Natural killer cell (primary cell): ENCODE results near the gene BRAT1. TPM values are rescaled to one million over a fixed set of nuclear protein-coding genes. Genes with fewer than 3 reads are reported as not detected.

ENCODE experiments used
- ATAC-seq, 3 donors: fragments of 150-1000 bp in 2 of 3; fragments of 200-7000 bp in 1 of 3; cut with Tn5 transposase; 1 replicate in 1 of 3; 2 replicates in 2 of 3; pipeline ENCODE4 v1.10.0; 2021; ENCODE audit warnings: mild to moderate bottlenecking in 2 of 3, moderate library complexity in 2 of 3
- DNase-seq, 2 donors: peaks; one replicate each; pipeline versions ENCODE4 v3.0.0 to v3.0.0-alpha.2; 2013 to 2021; ENCODE audit warnings: mixed read lengths in 1 of 2
- H3K27ac ChIP-seq: one replicate; pipeline ENCODE4 v1.5.1; 2013; ENCODE audit warnings: mild to moderate bottlenecking, low read length
- H3K27me3 ChIP-seq: one replicate; pipeline ENCODE4 v1.6.1; 2013; ENCODE audit warnings: low read length; ENCODE audit not compliant: control insufficient read depth, insufficient read depth
- H3K36me3 ChIP-seq: one replicate; pipeline ENCODE4 v1.6.1; 2013; ENCODE audit warnings: low read length; ENCODE audit not compliant: control insufficient read depth, insufficient read depth
- H3K4me1 ChIP-seq: one replicate; pipeline ENCODE4 v1.6.1; 2013; ENCODE audit warnings: low read length; ENCODE audit not compliant: control insufficient read depth, insufficient read depth
- H3K4me3 ChIP-seq: one replicate; pipeline ENCODE4 v1.5.1; 2013; ENCODE audit warnings: low read length
- H3K9me3 ChIP-seq: one replicate; pipeline ENCODE4 v1.6.1; 2013; ENCODE audit warnings: low read length; ENCODE audit not compliant: control insufficient read depth, insufficient read depth
- H3K27ac Mint-ChIP-seq, 2 donors: one replicate each; pipeline ENCODE4 v1.8.0; 2022; ENCODE audit warnings: mild to moderate bottlenecking in 2 of 2, mixed read lengths in 2 of 2, moderate library complexity in 1 of 2
- H3K27me3 Mint-ChIP-seq, 2 donors: one replicate each; pipeline ENCODE4 v1.8.0; 2022; ENCODE audit warnings: low read depth in 2 of 2, mixed read lengths in 2 of 2
- H3K36me3 Mint-ChIP-seq: one replicate; pipeline ENCODE4 v1.8.0; 2022; ENCODE audit warnings: mixed read lengths
- H3K4me1 Mint-ChIP-seq, 2 donors: one replicate each; pipeline ENCODE4 v1.8.0; 2022; ENCODE audit warnings: mixed read lengths in 2 of 2
- H3K4me3 Mint-ChIP-seq: one replicate; pipeline ENCODE4 v1.8.0; 2022; ENCODE audit warnings: mild to moderate bottlenecking, moderate library complexity, mixed read lengths
- H3K9me3 Mint-ChIP-seq, 2 donors: one replicate each; pipeline ENCODE4 v1.8.0; 2022; ENCODE audit warnings: mixed read lengths in 2 of 2
- WGBS: methylation state at CpG from one replicate; pipeline ENCODE4 v1.1.7; 2013; ENCODE audit warnings: missing lambda C conversion rate; ENCODE audit not compliant: insufficient coverage; 5-methylcytosine and 5-hydroxymethylcytosine counted together
- intact Hi-C: fragments of 100-400 bp; cut with micrococcal nuclease; formaldehyde crosslinking; loops from one replicate; pipeline ENCODE4 v1.14.2; 2022
- total RNA-seq, 4 donors: library from RNA; stranded (reverse); fragments of 120-200 nt in 1 of 4; gene quantifications; one replicate each; pipeline versions ENCODE4 v1.2.3 to v1.2.4, GENCODE V29; 2013 to 2022
- TF ChIP-seq, protein P1 (sequence below): fragments of 200-600 bp; IDR thresholded peaks from one replicate; pipeline ENCODE4 v1.8.0; 2022; ENCODE audit warnings: antibody characterized with exemption

BRAT1 gene
- total RNA-seq, 3 donors from 2014 or later (not counting 1 experiment from before 2014, with no cell fraction given): 24.9 to 26.7 (median 25.6) TPM

DNA sequence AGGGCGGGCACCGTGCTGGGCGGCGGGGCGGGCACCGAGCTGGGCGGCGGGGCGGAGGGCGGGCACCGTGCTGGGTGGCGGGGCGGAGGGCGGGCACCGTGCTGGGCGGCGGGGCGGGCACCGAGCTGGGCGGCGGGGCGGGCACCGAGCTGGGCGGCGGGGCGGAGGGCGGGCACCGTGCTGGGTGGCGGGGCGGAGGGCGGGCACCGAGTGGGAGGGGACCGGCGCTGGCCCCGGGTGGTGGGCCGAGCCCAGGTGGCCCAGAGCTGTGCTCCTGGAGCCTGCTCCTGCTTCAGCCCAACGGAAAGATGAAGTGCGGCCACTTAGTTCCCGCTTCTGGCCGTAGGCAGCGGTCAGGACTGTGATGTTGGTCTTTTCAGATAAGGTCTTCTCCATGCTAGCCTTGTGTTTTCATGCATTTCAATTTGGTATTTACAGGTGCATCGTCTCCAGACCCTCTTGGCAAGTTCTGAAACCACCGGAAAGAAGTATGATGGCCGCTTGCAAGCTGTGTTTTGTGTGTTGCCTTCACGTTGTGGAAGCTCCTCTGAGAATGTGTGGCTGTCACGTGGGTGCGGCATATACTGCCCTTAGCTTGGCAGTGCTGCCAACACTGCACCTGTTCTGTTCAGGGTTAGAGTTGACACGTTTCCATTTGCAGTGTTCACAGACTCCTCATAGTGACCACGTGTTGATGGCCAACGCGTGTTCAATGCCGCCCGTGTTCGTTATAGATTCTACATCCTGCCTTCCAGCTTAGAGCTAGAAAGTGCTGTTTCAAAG lies 28.7 kb upstream of the BRAT1 start:
- no peaks in the 10 kb centered on the region for H3K27me3 Mint-ChIP-seq
- Histone ChIP-seq H3K9me3 (no peaks in the 10 kb centered on the region), H3K4me1 (no peaks in the 10 kb centered on the region), H3K27me3 (no peaks in the 10 kb centered on the region), H3K4me3 (no peak overlapping the region), H3K27ac (no peak overlapping the region), H3K36me3 (no peaks in the 10 kb centered on the region)
- no peak overlapping the region for H3K27ac Mint-ChIP-seq
- TF ChIP-seq, protein P1, sequence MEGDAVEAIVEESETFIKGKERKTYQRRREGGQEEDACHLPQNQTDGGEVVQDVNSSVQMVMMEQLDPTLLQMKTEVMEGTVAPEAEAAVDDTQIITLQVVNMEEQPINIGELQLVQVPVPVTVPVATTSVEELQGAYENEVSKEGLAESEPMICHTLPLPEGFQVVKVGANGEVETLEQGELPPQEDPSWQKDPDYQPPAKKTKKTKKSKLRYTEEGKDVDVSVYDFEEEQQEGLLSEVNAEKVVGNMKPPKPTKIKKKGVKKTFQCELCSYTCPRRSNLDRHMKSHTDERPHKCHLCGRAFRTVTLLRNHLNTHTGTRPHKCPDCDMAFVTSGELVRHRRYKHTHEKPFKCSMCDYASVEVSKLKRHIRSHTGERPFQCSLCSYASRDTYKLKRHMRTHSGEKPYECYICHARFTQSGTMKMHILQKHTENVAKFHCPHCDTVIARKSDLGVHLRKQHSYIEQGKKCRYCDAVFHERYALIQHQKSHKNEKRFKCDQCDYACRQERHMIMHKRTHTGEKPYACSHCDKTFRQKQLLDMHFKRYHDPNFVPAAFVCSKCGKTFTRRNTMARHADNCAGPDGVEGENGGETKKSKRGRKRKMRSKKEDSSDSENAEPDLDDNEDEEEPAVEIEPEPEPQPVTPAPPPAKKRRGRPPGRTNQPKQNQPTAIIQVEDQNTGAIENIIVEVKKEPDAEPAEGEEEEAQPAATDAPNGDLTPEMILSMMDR: no peak
- intact Hi-C loops: no loop called here
- peak in 1 of 3 donors; percentile 37 for ATAC-seq
- peaks cover 0 to 4% of the 10 kb centered on the region in 2 donors for H3K4me1 Mint-ChIP-seq
- no peak for DNase-seq
- H3K4me3 Mint-ChIP-seq: no peak overlapping the region
- no peaks in the 10 kb centered on the region for H3K9me3 Mint-ChIP-seq
- no peaks in the 10 kb centered on the region for H3K36me3 Mint-ChIP-seq
- WGBS: 87% methylated on average over 40 of the region's 54 CpGs

DNA sequence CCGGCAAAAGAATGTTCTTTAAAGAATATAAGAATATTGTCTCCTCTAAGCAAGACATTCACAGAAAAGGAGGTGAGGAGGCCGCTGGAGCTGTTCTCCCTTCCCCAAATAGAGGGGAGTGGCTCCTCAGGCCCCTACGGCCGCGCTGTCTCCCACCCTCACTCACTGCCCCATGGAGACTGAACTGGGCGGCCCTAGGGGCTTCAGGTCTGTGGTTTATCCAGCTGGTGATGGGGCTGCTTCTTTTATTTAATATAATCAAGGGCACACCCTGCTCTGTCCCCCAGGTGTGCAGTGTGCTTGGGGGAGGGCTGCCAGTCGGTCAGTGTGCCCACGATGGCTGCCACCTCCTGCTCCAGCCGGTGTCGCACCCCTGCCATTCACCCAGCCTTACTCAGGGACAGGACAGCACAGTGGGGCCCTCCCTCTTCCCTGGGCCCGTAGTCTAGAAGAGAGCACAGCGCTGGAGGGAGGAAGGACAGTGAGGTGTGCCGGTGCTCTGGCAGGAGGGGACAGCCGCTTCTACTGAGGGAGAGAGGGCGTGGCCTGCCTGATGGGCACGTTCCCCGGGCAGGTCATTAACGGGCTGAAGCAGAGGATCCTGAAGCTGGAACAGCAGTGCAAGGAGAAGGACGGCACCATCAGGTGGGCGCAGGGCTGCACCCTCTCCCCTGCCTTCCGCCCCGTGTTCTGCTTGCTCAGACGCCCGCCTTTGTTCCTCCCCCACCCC lies 26.8 kb upstream of the BRAT1 start:
- H3K9me3 ChIP-seq: no peaks in the 10 kb centered on the region
- H3K4me3 ChIP-seq: no peak overlapping the region
- no peak overlapping the region for H3K27ac ChIP-seq
- TF ChIP-seq, protein P1: no peak
- Mint-ChIP-seq H3K4me3 (no peak overlapping the region), H3K27ac (no peak overlapping the region), H3K4me1 (peaks cover 0 to 4% of the 10 kb centered on the region in 2 donors), H3K36me3 (no peaks in the 10 kb centered on the region), H3K27me3 (no peaks in the 10 kb centered on the region), H3K9me3 (no peaks in the 10 kb centered on the region)
- intact Hi-C loops: no loop called here
- DNase-seq (no peak), ATAC-seq (no peak)
- H3K4me1 ChIP-seq: no peaks in the 10 kb centered on the region
- 91% methylated on average over 19 of the region's 24 CpGs for WGBS
- no peaks in the 10 kb centered on the region for H3K36me3 ChIP-seq
- H3K27me3 ChIP-seq: no peaks in the 10 kb centered on the region

DNA sequence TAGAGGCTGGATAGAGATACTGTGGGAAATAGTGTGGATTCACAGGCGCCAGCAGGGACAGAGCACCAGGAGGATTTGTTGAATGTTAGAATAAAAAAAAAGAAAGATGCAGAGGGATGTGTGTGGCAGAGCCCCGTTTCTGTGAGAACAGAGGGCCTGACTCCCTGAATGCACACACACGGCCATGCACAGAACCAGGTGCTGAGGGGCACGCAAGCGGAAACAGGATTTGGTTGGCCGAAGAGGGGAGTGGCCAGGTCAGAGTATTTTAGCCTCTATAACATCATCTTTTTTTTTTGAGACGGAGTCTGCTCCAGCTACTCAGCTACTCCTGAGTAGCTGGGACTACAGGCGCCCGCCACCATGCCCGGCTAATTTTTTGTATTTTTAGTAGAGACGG lies 25.3 kb upstream of the BRAT1 start:
- Histone ChIP-seq H3K4me3 (no peak overlapping the region), H3K27ac (no peak overlapping the region), H3K27me3 (no peaks in the 10 kb centered on the region), H3K36me3 (no peaks in the 10 kb centered on the region), H3K4me1 (no peaks in the 10 kb centered on the region), H3K9me3 (no peaks in the 10 kb centered on the region)
- ATAC-seq (no peak), DNase-seq (no peak)
- Mint-ChIP-seq H3K4me3 (no peak overlapping the region), H3K27me3 (no peaks in the 10 kb centered on the region), H3K4me1 (peaks cover 0 to 4% of the 10 kb centered on the region in 2 donors), H3K27ac (no peak overlapping the region), H3K36me3 (no peaks in the 10 kb centered on the region), H3K9me3 (no peaks in the 10 kb centered on the region)
- WGBS: 93% methylated on average over 11 of the region's 11 CpGs
- intact Hi-C loops: no loop called here
- TF ChIP-seq, protein P1: no peak
